ENCODE measurements around the gene RNF145.

GRCh38 chr5:159130871-159131270 is 78.5 kb downstream of the RNF145 start:
- no peak for TF ChIP-seq CTCF (IDR thresholded peaks at IDR 0.05)
- TF ChIP-seq POLR2AphosphoS5 (IDR thresholded peaks at IDR 0.05), result no peak
- no peak for TF ChIP-seq EP300 (IDR thresholded peaks at IDR 0.05)
